Measurements from ENCODE around the gene EGFL8.

The EGFL8 gene

DNA sequence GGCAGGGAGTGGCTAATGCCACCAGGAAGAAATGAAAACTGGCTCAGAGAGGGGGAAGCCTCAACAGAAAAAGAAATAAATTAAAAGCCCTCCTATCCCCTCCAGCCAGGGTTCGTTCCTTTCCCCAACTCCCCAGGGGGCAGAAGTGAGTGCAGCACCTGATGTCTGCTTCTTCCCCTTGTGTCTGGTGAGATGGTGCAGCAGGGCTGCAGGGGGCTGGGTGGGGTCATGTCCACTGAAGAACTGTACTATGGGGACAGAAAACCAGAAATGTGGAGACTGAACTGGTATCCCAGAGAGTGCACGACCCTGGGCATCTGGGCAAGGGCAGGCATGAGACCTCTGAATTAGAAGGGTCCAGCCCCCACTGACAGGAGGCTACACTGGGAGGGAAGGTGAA, 4.0 kb downstream of the EGFL8 start:
- Histone ChIP-seq H3K4me3 (ENCODE audit: low read depth, low read length) (no peak overlapping the region), H3K27ac (ENCODE audit: low read depth, low read length) (no peak overlapping the region), H3K79me2 (ENCODE audit: control insufficient read depth, insufficient read depth, low read length, unreplicated experiment) (peaks cover 10% of the 10 kb centered on the region), H3K27me3 (ENCODE audit: insufficient read depth, low read length) (no peaks in the 10 kb centered on the region), H3K4me1 (ENCODE audit: control insufficient read depth, insufficient read depth, low read length, unreplicated experiment) (peaks cover 16% of the 10 kb centered on the region), H3K36me3 (ENCODE audit: insufficient read depth, low read length) (peaks cover 4% of the 10 kb centered on the region; the same call in 1 of the 2 replicates), H2AFZ (ENCODE audit: low read length, unreplicated experiment) (no peak overlapping the region)

DNA sequence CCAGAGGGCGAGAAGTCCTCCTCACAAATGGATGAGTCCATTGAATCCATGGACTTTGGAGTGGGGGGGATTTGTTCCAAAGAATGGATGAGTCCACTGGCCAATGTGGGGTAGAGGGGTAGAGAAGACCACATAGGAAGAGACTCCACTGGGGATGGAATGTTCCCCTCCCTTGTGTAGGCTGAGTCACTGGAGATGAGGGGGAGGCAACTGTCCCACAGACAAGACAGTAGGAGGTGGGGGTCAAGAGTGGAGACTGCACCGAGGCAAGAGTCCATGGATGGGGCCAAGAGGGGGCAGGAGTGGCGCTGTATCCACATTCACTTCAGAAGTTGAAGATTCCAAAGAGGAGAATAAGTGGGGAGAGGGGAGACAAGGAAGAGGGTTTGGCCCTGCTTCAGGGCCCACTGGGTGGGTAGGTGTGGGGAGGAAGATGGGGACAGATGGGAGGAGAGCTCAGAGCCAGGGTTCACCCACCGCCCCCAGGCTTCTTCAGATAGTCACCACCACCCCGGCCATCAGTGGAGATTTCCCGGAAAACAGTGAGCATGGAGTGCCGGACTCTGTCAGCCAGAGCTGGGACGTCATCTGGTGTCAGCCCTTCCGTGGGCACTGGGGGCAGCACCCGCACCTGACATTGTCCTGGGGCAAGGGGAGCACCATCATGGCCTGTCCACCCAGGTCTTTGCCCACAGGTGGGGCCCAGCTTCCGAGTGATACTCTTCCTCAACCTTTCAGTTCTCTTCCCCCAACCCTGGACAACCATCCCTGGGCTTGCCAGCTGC, 4.6 kb downstream of the EGFL8 start:
- H3K4me3 ChIP-seq (ENCODE audit: low read depth, low read length), result no peak overlapping the region
- no peaks in the 10 kb centered on the region for H3K27me3 ChIP-seq (ENCODE audit: insufficient read depth, low read length)
- H3K36me3 ChIP-seq (ENCODE audit: insufficient read depth, low read length), result peaks cover 4% of the 10 kb centered on the region; the same call in 1 of the 2 replicates
- peaks cover 16% of the 10 kb centered on the region for H3K4me1 ChIP-seq (ENCODE audit: control insufficient read depth, insufficient read depth, low read length, unreplicated experiment)
- H3K27ac ChIP-seq (ENCODE audit: low read depth, low read length), result no peak overlapping the region
- peaks cover 17% of the 10 kb centered on the region for H3K79me2 ChIP-seq (ENCODE audit: control insufficient read depth, insufficient read depth, low read length, unreplicated experiment)
- no peak overlapping the region for H2AFZ ChIP-seq (ENCODE audit: low read length, unreplicated experiment)

DNA sequence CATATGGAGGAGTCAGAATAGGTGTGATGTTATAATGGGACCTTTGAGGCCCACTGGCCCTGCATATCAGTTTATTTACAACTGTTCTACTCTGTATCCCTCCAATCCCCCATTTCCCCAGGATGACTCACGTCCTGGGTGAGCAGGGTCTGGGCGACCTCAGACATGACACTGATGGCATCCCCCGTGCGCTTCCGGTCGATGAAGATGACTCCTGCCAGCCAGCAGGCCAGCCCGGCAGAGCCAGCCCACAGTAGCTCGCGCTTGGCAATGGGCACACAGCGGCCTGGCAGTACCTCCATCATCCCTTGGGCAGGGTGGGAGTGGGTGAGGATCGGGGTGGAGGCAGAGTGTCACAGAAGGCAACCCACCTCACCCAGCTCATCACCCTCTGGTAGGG, 5.9 kb downstream of the EGFL8 start:
- Histone ChIP-seq H3K79me2 (ENCODE audit: control insufficient read depth, insufficient read depth, low read length, unreplicated experiment) (peaks cover 30% of the 10 kb centered on the region), H3K4me1 (ENCODE audit: control insufficient read depth, insufficient read depth, low read length, unreplicated experiment) (peaks cover 26% of the 10 kb centered on the region), H3K36me3 (ENCODE audit: insufficient read depth, low read length) (peaks cover 4% of the 10 kb centered on the region; the same call in 1 of the 2 replicates), H3K27ac (ENCODE audit: low read depth, low read length) (no peak overlapping the region), H2AFZ (ENCODE audit: low read length, unreplicated experiment) (no peak overlapping the region), H3K4me3 (ENCODE audit: low read depth, low read length) (no peak overlapping the region), H3K27me3 (ENCODE audit: insufficient read depth, low read length) (no peaks in the 10 kb centered on the region)

DNA sequence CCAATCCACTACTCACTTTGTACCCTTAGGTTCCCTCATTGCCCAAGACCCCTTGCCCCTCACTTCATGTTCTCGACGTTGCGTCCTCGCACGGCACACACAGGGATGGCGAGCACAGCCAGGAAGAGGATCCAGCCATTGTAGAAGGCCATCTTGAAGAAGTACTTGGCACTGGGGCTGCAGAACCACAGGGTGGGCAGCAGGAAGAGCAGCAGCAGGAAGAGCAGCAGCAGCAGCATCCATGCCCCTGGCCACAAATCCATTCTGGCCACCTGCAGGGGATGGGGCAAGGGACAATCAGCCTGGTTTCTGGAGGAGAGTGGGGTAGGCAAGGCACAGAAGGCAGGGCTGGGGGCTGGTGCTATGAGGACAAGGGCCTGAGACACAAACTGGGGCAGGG, 6.8 kb downstream of the EGFL8 start:
- Histone ChIP-seq H3K4me1 (ENCODE audit: control insufficient read depth, insufficient read depth, low read length, unreplicated experiment) (peaks cover 27% of the 10 kb centered on the region), H2AFZ (ENCODE audit: low read length, unreplicated experiment) (no peak overlapping the region), H3K36me3 (ENCODE audit: insufficient read depth, low read length) (peaks cover 4% of the 10 kb centered on the region; the same call in 1 of the 2 replicates), H3K79me2 (ENCODE audit: control insufficient read depth, insufficient read depth, low read length, unreplicated experiment) (peaks cover 36% of the 10 kb centered on the region), H3K27me3 (ENCODE audit: insufficient read depth, low read length) (no peaks in the 10 kb centered on the region), H3K4me3 (ENCODE audit: low read depth, low read length) (no peak overlapping the region), H3K27ac (ENCODE audit: low read depth, low read length) (no peak overlapping the region)

DNA sequence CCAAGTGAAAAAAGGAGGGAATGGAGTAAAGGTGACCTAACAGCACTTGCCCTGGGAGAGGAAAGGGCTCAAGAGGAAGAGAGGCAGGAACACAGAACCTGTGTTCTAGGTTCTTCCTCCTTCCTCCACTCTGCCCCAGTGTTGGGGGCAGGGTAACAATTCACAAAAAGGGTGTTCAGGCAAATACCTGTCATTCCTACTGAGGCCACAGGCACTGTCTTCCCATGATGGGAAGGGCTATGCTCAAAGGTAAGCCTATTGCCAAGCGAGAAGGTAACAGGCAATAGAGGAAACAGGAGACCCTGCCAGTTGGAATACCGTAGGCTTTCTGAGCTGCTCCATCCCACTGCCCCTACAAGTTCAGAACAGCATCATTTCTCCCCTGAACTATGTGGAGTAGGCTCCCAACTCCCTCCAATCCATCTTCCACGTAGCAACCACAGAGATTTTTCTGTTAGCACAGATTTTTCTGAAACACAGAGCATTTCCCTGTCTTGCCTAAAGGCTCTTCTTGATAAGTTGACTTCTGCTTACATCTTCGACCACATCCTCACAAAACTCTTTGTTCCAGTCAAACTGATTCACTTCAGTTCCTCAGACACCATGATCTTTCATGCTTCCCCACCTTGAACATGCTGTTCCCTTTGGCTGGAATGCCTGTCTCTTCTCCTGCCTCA, 8.8 kb downstream of the EGFL8 start:
- H3K27ac ChIP-seq (ENCODE audit: low read depth, low read length), result no peak overlapping the region
- peaks cover 36% of the 10 kb centered on the region for H3K79me2 ChIP-seq (ENCODE audit: control insufficient read depth, insufficient read depth, low read length, unreplicated experiment)
- H3K36me3 ChIP-seq (ENCODE audit: insufficient read depth, low read length), result no peaks in the 10 kb centered on the region; the same call in 1 of the 2 replicates
- H3K27me3 ChIP-seq (ENCODE audit: insufficient read depth, low read length), result no peaks in the 10 kb centered on the region
- no peak overlapping the region for H3K4me3 ChIP-seq (ENCODE audit: low read depth, low read length)
- H3K4me1 ChIP-seq (ENCODE audit: control insufficient read depth, insufficient read depth, low read length, unreplicated experiment), result peaks cover 35% of the 10 kb centered on the region
- no peak overlapping the region for H2AFZ ChIP-seq (ENCODE audit: low read length, unreplicated experiment)

DNA sequence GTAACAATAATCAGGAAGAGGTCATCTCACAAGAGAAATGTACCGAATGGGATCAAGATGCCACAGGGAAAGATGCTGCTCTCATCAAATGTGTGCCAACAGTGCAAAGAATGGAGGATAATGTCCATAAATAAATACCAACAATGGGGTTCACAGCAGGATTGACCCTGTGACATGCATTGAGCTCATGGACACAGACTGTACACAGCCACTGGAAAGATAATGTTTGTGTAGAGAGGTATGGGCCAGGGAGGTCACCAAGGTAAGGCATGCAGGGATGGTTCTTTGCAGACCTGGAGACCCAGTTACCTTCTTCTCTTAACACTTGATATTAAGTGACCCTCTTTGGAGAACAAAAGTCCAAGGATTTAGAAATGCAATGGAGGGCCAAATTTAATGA, 10.0 kb downstream of the EGFL8 start:
- H3K27ac ChIP-seq (ENCODE audit: low read depth, low read length), result no peak overlapping the region
- H3K36me3 ChIP-seq (ENCODE audit: insufficient read depth, low read length), result no peaks in the 10 kb centered on the region; the same call in 1 of the 2 replicates
- no peak overlapping the region for H2AFZ ChIP-seq (ENCODE audit: low read length, unreplicated experiment)
- H3K4me3 ChIP-seq (ENCODE audit: low read depth, low read length), result peak overlapping the region; percentile 96
- H3K79me2 ChIP-seq (ENCODE audit: control insufficient read depth, insufficient read depth, low read length, unreplicated experiment), result peaks cover 44% of the 10 kb centered on the region
- peaks cover 24% of the 10 kb centered on the region for H3K4me1 ChIP-seq (ENCODE audit: control insufficient read depth, insufficient read depth, low read length, unreplicated experiment)
- no peaks in the 10 kb centered on the region for H3K27me3 ChIP-seq (ENCODE audit: insufficient read depth, low read length)

DNA sequence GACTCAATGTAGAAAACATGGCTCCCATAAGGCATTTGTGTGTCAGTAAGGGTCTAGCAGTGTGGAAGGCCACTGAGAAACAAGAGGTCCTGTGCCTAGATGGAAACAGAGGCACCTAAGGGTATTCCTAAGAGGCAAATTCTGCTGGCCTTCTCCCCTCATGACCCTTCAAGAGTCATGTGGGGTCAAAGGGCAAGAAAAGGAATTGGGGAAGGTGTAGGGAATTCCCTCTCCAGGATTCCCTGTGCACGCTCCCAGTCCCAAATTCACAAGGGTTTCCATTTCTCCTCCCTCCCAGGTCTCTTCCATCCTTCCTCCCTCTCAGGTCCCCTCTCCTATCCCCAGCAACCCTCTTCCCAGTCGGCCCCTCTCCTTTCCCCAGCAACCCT, 10.9 kb downstream of the EGFL8 start:
- no peaks in the 10 kb centered on the region; the same call in 1 of the 2 replicates for H3K36me3 ChIP-seq (ENCODE audit: insufficient read depth, low read length)
- peak overlapping the region; percentile 59 for H2AFZ ChIP-seq (ENCODE audit: low read length, unreplicated experiment)
- H3K79me2 ChIP-seq (ENCODE audit: control insufficient read depth, insufficient read depth, low read length, unreplicated experiment), result peaks cover 47% of the 10 kb centered on the region
- no peak overlapping the region for H3K27ac ChIP-seq (ENCODE audit: low read depth, low read length)
- peak overlapping the region; percentile 96 for H3K4me3 ChIP-seq (ENCODE audit: low read depth, low read length)
- no peaks in the 10 kb centered on the region for H3K27me3 ChIP-seq (ENCODE audit: insufficient read depth, low read length)
- peaks cover 20% of the 10 kb centered on the region for H3K4me1 ChIP-seq (ENCODE audit: control insufficient read depth, insufficient read depth, low read length, unreplicated experiment)

DNA sequence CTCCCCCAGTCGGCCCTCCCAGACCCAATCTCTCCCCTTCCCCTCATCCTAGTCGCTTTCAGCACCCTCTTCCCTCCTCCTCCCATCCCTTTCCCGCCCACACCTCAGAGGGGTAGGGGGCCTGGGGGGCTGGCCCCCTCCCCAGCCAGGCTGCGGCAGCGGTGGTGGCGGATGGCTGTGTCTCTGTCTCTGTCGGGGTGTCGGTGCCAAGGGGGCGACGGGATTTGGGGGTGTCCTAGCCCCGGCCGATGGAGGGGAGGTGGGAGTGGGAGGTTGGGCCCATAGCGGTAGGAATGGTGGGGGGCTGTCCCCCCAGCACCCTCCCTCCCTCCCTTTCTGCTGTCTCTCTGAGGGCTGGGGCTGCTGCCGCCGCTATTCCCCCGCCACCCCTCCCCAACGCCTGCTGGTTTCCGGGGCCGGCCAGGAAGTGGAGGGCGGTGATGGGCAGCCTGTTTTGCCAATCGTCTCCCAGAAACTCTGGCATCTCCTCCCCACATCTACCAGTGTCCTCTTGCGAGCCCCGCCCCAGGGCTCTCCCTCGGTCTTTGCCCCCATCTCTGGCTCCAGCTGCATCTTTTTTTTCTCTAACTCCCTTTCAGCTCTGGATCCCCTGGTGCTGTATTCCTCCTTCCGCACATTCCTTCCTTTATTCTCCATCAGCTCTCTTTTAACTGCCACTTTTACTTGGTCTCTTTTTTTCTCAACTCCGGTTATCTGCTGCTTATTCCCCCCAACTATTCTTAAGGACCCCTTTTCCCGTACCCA, 11.5 kb downstream of the EGFL8 start, which contains the start of gene AGPAT1:
Gene AGPAT1 (minus strand): TSS at position 374 of the 765 bp plus-strand sequence. CDS start 4,588 bp downstream, outside the sequence.
- peak within 1 kb of the TSS; percentile 97 for H3K27ac ChIP-seq (ENCODE audit: low read depth, low read length)
- H3K36me3 ChIP-seq (ENCODE audit: insufficient read depth, low read length), result no peaks in the 10 kb centered on the region
- H3K4me3 ChIP-seq (ENCODE audit: low read depth, low read length), result peak within 1 kb of the TSS; percentile 96
- H3K79me2 ChIP-seq (ENCODE audit: control insufficient read depth, insufficient read depth, low read length, unreplicated experiment), result peaks cover 47% of the 10 kb centered on the region
- H3K4me1 ChIP-seq (ENCODE audit: control insufficient read depth, insufficient read depth, low read length, unreplicated experiment), result peaks cover 19% of the 10 kb centered on the region
- H2AFZ ChIP-seq (ENCODE audit: low read length, unreplicated experiment), result peak within 1 kb of the TSS; percentile 86
- H3K27me3 ChIP-seq (ENCODE audit: insufficient read depth, low read length), result no peaks in the 10 kb centered on the region

DNA sequence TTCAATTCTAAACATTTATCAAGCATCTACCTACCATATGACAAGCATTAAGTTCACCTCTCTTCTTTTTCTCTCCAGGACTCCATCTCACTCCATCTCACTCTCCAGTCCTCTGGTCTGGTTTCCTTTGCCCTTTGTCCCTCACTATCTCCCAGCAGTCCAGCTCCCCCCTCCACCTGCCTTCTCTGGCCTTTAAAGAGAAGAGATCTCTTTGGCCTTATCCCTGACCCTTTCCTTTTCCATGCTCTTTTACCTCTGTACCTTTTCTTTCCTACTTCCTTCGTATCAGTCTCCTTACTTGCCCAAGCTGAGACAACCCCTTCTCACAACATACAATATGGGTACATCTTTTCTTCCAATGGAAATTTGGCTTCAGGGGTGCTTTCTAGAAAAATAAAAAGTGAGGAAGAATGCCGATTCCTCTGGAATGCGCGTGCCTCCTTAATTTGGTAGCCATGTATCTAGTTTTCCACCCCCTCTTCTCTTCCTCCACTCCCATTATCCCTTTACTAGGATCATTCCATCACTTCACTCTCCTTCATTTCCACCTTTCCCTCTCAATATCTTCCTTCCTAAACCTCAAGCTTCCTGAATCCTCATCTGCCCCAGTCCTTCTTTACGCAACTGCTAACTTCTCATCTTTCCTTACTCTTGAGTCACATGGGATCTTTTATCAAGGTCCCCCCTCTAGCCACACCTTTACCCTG, 12.2 kb downstream of the EGFL8 start:
- H3K4me1 ChIP-seq (ENCODE audit: control insufficient read depth, insufficient read depth, low read length, unreplicated experiment), result peaks cover 19% of the 10 kb centered on the region
- peak overlapping the region; percentile 97 for H3K27ac ChIP-seq (ENCODE audit: low read depth, low read length)
- H2AFZ ChIP-seq (ENCODE audit: low read length, unreplicated experiment), result peak overlapping the region; percentile 86
- H3K79me2 ChIP-seq (ENCODE audit: control insufficient read depth, insufficient read depth, low read length, unreplicated experiment), result peaks cover 47% of the 10 kb centered on the region
- no peaks in the 10 kb centered on the region for H3K27me3 ChIP-seq (ENCODE audit: insufficient read depth, low read length)
- H3K4me3 ChIP-seq (ENCODE audit: low read depth, low read length), result peak overlapping the region; percentile 96
- no peaks in the 10 kb centered on the region for H3K36me3 ChIP-seq (ENCODE audit: insufficient read depth, low read length)

Measured in ACC112 (cell line).